GM23338 (cell line): ENCODE data around the gene MLST8. TPM values are rescaled to one million over a fixed set of nuclear protein-coding genes. Genes with fewer than 3 reads are reported as not detected.

Experiments used
- ATAC-seq: fragments of 200-7000 bp; cut with Tn5 transposase; 3 replicates; pipeline ENCODE4 v1.9.1; 2020
- DNase-seq: peaks from one replicate; pipeline ENCODE4 v3.0.0-alpha.2; 2015; ENCODE audit warnings: low spot score
- H2AFZ ChIP-seq: fragments of 200-600 bp; sonication (generic); 2 replicates; pipeline ENCODE4 v1.8.0; 2016; ENCODE audit warnings: antibody characterized with exemption, mild to moderate bottlenecking, moderate library complexity
- H3F3A ChIP-seq: fragments of 200-600 bp; sonication (generic); replicated peaks from 2 replicates; pipeline ENCODE4 v1.8.0; 2017; ENCODE audit warnings: antibody characterized with exemption, mixed run types, low read depth
- H3K27ac ChIP-seq: fragments of 200-600 bp; sonication (generic); 2 replicates; pipeline ENCODE4 v1.6.1; 2016; ENCODE audit warnings: low read depth
- H3K27me3 ChIP-seq: fragments of 200-600 bp; sonication (generic); 2 replicates; pipeline ENCODE4 v1.8.0; 2016; ENCODE audit warnings: mild to moderate bottlenecking, mixed run types, moderate library complexity; ENCODE audit not compliant: insufficient read depth
- H3K36me3 ChIP-seq: fragments of 200-600 bp; sonication (generic); 2 replicates; pipeline ENCODE4 v1.8.0; 2016; ENCODE audit warnings: mild to moderate bottlenecking; ENCODE audit not compliant: insufficient read depth
- H3K4me1 ChIP-seq: fragments of 200-600 bp; sonication (generic); 2 replicates; pipeline ENCODE4 v1.8.0; 2016; ENCODE audit warnings: mild to moderate bottlenecking, moderate library complexity; ENCODE audit not compliant: insufficient read depth
- H3K4me2 ChIP-seq: fragments of 200-600 bp; sonication (generic); 2 replicates; pipeline ENCODE4 v1.7.1; 2017; ENCODE audit warnings: mixed run types
- H3K4me3 ChIP-seq: fragments of 200-600 bp; sonication (generic); 2 replicates; pipeline ENCODE4 v1.6.1; 2016; ENCODE audit warnings: mixed run types
- H3K79me2 ChIP-seq: fragments of 200-600 bp; sonication (generic); replicated peaks from 2 replicates; pipeline ENCODE4 v1.8.0; 2017; ENCODE audit warnings: mild to moderate bottlenecking; ENCODE audit not compliant: insufficient read depth
- H3K9me2 ChIP-seq: fragments of 200-600 bp; sonication (generic); 2 replicates; pipeline ENCODE4 v1.8.0; 2017; ENCODE audit not compliant: insufficient read depth
- H4K20me1 ChIP-seq: fragments of 200-600 bp; sonication (generic); replicated peaks from 2 replicates; pipeline ENCODE4 v1.8.0; 2017; ENCODE audit warnings: mild to moderate bottlenecking; ENCODE audit not compliant: insufficient read depth
- H3K27ac Mint-ChIP-seq: 2 replicates; pipeline ENCODE4 v1.8.0; 2020; ENCODE audit warnings: inconsistent platforms, mild to moderate bottlenecking, moderate library complexity, mixed read lengths
- H3K27me3 Mint-ChIP-seq: 3 replicates; pipeline ENCODE4 v1.8.0; 2022; ENCODE audit warnings: low read depth, mild to moderate bottlenecking, moderate library complexity, mixed read lengths, inconsistent platforms; ENCODE audit not compliant: insufficient read depth, poor library complexity
- H3K36me3 Mint-ChIP-seq: 3 replicates; pipeline ENCODE4 v1.8.0; 2021; ENCODE audit warnings: low read depth, mild to moderate bottlenecking, inconsistent platforms, moderate library complexity, mixed read lengths
- H3K4me1 Mint-ChIP-seq: 3 replicates; pipeline ENCODE4 v1.8.0; 2020; ENCODE audit warnings: mild to moderate bottlenecking, inconsistent platforms, mixed read lengths
- H3K4me3 Mint-ChIP-seq: 3 replicates; pipeline ENCODE4 v1.8.0; 2021; ENCODE audit warnings: moderate library complexity, mild to moderate bottlenecking, inconsistent platforms, mixed read lengths
- H3K9me3 Mint-ChIP-seq: 3 replicates; pipeline ENCODE4 v1.8.0; 2020; ENCODE audit warnings: moderate library complexity, mild to moderate bottlenecking, inconsistent platforms, mixed read lengths
- CREB1 ChIP-seq: fragments of 250-450 bp; sonication (Bioruptor Pico); IDR thresholded peaks from 2 replicates; pipeline ENCODE4 v1.5.0; 2020; ENCODE audit warnings: low read depth, mild to moderate bottlenecking, moderate library complexity
- EZH2 ChIP-seq: fragments of 200-600 bp; sonication (generic); IDR thresholded peaks from one replicate; pipeline ENCODE4 v1.8.0; 2017; ENCODE audit warnings: antibody characterized with exemption, mild to moderate bottlenecking, low read depth; ENCODE audit not compliant: unreplicated experiment
- EZH2phosphoT487 ChIP-seq: fragments of 200-600 bp; sonication (generic); IDR thresholded peaks from one replicate; pipeline ENCODE4 v1.8.1; 2018; ENCODE audit warnings: antibody characterized with exemption; ENCODE audit not compliant: unreplicated experiment
- JUNB ChIP-seq: IDR thresholded peaks from one replicate; pipeline ENCODE4 v1.6.1; 2016; ENCODE audit warnings: antibody characterized with exemption; ENCODE audit not compliant: unreplicated experiment
- NANOG ChIP-seq: IDR thresholded peaks from 2 replicates; pipeline ENCODE4 v1.6.1; 2016; ENCODE audit warnings: antibody characterized with exemption, borderline replicate concordance
- POLR2AphosphoS5 ChIP-seq: IDR thresholded peaks from 2 replicates; pipeline ENCODE4 v1.6.1; 2016; ENCODE audit warnings: antibody characterized with exemption, low read depth
- STAT1 ChIP-seq: IDR thresholded peaks from one replicate; pipeline ENCODE4 v1.6.1; 2016; ENCODE audit warnings: antibody characterized with exemption; ENCODE audit not compliant: unreplicated experiment
- ZNF114 ChIP-seq: fragments of 250-450 bp; sonication (Bioruptor Pico); IDR thresholded peaks from 2 replicates; pipeline ENCODE4 v1.5.0; 2020; ENCODE audit warnings: mild to moderate bottlenecking, moderate library complexity
- ZNF331 ChIP-seq: fragments of 250-450 bp; sonication (Bioruptor Pico); IDR thresholded peaks from 2 replicates; pipeline ENCODE4 v1.5.0; 2020; ENCODE audit warnings: low read depth, mild to moderate bottlenecking, moderate library complexity
- polyA plus RNA-seq: library from polyadenylated mRNA; unstranded; fragments of >200 nt; fragmentation: Nextera tagmentation; extraction: Ambion mirVana; gene quantifications from 2 replicates; pipeline ENCODE4 v1.2.1, GENCODE V29; 2016
- total RNA-seq: library from RNA; depleted of rRNA; stranded (reverse); fragments of >200 nt; shearing (Covaris generic); gene quantifications from 2 replicates; pipeline ENCODE4 v1.2.3, GENCODE V29; 2014
- TF ChIP-seq, protein P1 (sequence below): IDR thresholded peaks from 2 replicates; pipeline ENCODE4 v1.6.1; 2016; ENCODE audit warnings: antibody characterized with exemption
- TF ChIP-seq, protein P2 (sequence below), 2 experiments: fragments of 200-600 bp in 1 of 2; sonication (generic) in 1 of 2; conservative IDR thresholded peaks; 2 replicates each; pipeline versions ENCODE4 v1.5.1 to v1.6.1; 2016 to 2017; ENCODE audit warnings: antibody characterized with exemption in 2 of 2, low read depth in 2 of 2, mild to moderate bottlenecking in 2 of 2, moderate library complexity in 1 of 2
- TF ChIP-seq, protein P3 (sequence below): IDR thresholded peaks from one replicate; pipeline ENCODE4 v1.6.1; 2018; ENCODE audit warnings: antibody characterized with exemption; ENCODE audit not compliant: unreplicated experiment

The MLST8 gene
- total and polyA plus RNA-seq, 2 experiments from 2014 or later, result 58.8 to 138 TPM

DNA sequence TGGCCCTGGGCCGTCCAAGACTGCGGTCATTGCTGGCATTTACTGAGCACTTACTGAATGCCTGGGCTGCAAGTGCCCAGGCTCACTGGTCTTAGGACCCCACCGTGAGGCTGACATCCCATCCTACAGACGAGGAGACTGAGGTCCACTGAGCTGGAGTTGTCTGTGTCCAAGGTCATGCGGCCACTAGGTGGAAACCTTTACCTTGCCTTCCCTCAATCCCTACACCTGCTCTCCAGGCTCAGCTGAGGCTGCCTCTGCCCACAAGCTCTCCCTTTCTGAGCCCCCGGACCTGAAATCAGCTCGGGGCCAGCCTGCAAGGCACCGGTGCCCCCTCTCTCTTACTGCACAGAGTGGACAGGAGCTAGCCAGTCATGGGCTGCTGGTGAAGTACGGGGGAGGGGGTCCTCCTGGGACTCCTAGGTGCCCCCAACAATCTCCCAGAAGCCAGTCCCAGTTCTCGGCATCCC, 10.4 kb upstream of the MLST8 start (continued):
- TF ChIP-seq, protein P1, sequence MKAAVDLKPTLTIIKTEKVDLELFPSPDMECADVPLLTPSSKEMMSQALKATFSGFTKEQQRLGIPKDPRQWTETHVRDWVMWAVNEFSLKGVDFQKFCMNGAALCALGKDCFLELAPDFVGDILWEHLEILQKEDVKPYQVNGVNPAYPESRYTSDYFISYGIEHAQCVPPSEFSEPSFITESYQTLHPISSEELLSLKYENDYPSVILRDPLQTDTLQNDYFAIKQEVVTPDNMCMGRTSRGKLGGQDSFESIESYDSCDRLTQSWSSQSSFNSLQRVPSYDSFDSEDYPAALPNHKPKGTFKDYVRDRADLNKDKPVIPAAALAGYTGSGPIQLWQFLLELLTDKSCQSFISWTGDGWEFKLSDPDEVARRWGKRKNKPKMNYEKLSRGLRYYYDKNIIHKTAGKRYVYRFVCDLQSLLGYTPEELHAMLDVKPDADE, result no peak
- TF ChIP-seq ZNF331 (CRISPR knock-in tag) (no peak), CREB1 (CRISPR knock-in tag) (0 out of 2 replicates have a peak, but pooled peaks have one; percentile 5), EZH2 (no peak), JUNB (no peak), STAT1 (no peak), NANOG (no peak)
- TF ChIP-seq, protein P2, sequence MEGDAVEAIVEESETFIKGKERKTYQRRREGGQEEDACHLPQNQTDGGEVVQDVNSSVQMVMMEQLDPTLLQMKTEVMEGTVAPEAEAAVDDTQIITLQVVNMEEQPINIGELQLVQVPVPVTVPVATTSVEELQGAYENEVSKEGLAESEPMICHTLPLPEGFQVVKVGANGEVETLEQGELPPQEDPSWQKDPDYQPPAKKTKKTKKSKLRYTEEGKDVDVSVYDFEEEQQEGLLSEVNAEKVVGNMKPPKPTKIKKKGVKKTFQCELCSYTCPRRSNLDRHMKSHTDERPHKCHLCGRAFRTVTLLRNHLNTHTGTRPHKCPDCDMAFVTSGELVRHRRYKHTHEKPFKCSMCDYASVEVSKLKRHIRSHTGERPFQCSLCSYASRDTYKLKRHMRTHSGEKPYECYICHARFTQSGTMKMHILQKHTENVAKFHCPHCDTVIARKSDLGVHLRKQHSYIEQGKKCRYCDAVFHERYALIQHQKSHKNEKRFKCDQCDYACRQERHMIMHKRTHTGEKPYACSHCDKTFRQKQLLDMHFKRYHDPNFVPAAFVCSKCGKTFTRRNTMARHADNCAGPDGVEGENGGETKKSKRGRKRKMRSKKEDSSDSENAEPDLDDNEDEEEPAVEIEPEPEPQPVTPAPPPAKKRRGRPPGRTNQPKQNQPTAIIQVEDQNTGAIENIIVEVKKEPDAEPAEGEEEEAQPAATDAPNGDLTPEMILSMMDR (conservative IDR thresholded peaks at IDR 0.05; ENCODE audit: low read depth in 2 of 2), result peak; percentile 64 to 96
- TF ChIP-seq, protein P3, sequence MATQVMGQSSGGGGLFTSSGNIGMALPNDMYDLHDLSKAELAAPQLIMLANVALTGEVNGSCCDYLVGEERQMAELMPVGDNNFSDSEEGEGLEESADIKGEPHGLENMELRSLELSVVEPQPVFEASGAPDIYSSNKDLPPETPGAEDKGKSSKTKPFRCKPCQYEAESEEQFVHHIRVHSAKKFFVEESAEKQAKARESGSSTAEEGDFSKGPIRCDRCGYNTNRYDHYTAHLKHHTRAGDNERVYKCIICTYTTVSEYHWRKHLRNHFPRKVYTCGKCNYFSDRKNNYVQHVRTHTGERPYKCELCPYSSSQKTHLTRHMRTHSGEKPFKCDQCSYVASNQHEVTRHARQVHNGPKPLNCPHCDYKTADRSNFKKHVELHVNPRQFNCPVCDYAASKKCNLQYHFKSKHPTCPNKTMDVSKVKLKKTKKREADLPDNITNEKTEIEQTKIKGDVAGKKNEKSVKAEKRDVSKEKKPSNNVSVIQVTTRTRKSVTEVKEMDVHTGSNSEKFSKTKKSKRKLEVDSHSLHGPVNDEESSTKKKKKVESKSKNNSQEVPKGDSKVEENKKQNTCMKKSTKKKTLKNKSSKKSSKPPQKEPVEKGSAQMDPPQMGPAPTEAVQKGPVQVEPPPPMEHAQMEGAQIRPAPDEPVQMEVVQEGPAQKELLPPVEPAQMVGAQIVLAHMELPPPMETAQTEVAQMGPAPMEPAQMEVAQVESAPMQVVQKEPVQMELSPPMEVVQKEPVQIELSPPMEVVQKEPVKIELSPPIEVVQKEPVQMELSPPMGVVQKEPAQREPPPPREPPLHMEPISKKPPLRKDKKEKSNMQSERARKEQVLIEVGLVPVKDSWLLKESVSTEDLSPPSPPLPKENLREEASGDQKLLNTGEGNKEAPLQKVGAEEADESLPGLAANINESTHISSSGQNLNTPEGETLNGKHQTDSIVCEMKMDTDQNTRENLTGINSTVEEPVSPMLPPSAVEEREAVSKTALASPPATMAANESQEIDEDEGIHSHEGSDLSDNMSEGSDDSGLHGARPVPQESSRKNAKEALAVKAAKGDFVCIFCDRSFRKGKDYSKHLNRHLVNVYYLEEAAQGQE, result no peak

DNA sequence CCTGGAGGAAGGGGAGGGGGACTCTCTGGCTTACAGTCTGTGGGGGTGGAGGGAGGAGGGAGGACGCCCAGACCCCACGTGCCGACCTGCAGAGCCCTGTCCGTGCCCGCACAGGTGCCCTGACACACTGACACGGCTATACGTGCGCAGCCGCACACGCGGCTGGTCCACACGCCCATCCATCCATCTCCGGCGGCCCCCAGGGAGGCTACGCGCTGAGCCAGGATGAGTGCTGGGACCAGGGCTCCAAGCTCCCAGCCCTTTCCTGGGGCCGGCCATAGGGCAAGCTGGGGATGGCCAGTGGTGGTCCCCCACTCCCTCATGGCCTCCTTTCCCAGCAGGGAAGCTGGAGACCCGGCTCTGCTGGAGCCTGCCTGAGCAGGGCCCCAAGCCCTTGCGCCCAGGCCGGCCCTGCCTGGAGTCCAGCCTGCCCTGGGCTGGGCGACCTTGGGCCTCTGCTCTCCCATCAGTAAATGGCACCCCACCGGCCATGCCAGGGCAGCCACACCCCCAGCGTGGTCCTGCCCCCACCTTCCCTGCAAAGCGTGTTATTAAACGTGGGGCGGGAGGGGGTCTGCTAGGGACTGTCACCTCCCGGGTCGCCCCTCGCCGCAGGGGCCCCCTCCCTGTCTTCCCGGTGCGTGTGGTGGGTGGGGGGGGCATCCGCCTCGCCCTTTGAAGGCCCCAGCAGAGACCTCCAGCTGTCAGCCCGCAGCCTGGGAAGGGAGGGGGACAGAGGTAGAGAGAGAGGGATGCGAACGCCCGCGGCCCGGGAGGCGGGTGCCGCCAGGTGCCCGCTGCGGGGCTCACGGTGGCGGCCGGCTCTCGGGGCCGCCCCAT, 9.7 kb upstream of the MLST8 start:
- Histone ChIP-seq H3K27me3 (peaks cover 40% of the 10 kb centered on the region), H3F3A (0 out of 2 replicates have a peak, but pooled peaks cover 2% of the 10 kb centered on the region), H4K20me1 (no peaks in the 10 kb centered on the region), H3K4me2 (peak overlapping the region; percentile 92), H3K79me2 (no peaks in the 10 kb centered on the region), H3K4me1 (no peaks in the 10 kb centered on the region; the same call in 1 of the 2 replicates), H3K36me3 (no peaks in the 10 kb centered on the region), H3K9me2 (no peaks in the 10 kb centered on the region), H3K4me3 (peak overlapping the region; percentile 75), H3K27ac (no peak overlapping the region), H2AFZ (peak overlapping the region; percentile 38; the same call in 1 of the 2 replicates)
- peaks cover 31% of the 10 kb centered on the region for H3K27me3 Mint-ChIP-seq
- H3K27ac Mint-ChIP-seq, result no peak overlapping the region
- DNase-seq (peak; percentile 59), ATAC-seq (peak; percentile 42)
- H3K4me1 Mint-ChIP-seq, result no peaks in the 10 kb centered on the region
- no peaks in the 10 kb centered on the region for H3K9me3 Mint-ChIP-seq
- peak overlapping the region; percentile 70 for H3K4me3 Mint-ChIP-seq
- no peaks in the 10 kb centered on the region; the same call in 2 of the 3 replicates for H3K36me3 Mint-ChIP-seq
- TF ChIP-seq EZH2phosphoT487, result no peak
- no peak for TF ChIP-seq JUNB
- TF ChIP-seq, protein P1, result no peak
- no peak for TF ChIP-seq ZNF114
- TF ChIP-seq, protein P3, result no peak
- TF ChIP-seq STAT1, result no peak
- TF ChIP-seq CREB1 (CRISPR knock-in tag), result no peak
- TF ChIP-seq POLR2AphosphoS5, result no peak
- TF ChIP-seq EZH2, result no peak
